Activated T-cell treated with anti-CD3 and anti-CD28 coated beads for 24 hours (primary cell): Measurements from ENCODE around the gene CCDC91.

ENCODE experiments used
- DNase-seq: peaks from one replicate; pipeline ENCODE4 v3.0.0-alpha.2; 2020; ENCODE audit warnings: low read depth

Gene CCDC91

DNA sequence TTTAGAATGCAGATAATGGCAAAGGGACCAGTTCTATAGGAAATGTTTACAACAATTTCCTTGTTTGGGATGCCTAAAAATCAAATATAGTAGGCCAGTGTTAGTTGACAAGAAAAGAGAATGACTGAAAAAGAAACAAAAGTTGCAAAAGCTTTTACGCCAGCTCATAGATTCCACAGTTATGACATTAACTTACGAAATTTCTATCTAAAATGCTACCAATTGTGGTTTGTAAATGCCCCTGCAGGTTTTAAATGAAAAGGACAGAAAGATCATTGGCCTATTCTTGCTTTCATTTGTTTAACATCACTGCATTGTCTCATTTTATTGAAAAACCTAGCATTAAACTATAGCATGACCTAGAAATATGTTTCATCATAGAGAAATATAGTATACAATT lies 345.8 kb downstream of the CCDC91 start:
- DNase-seq, result no peak

GRCh38 chr12:28537474-28537873 lies 347.2 kb downstream of the CCDC91 start:
- DNase-seq, result no peak

DNA sequence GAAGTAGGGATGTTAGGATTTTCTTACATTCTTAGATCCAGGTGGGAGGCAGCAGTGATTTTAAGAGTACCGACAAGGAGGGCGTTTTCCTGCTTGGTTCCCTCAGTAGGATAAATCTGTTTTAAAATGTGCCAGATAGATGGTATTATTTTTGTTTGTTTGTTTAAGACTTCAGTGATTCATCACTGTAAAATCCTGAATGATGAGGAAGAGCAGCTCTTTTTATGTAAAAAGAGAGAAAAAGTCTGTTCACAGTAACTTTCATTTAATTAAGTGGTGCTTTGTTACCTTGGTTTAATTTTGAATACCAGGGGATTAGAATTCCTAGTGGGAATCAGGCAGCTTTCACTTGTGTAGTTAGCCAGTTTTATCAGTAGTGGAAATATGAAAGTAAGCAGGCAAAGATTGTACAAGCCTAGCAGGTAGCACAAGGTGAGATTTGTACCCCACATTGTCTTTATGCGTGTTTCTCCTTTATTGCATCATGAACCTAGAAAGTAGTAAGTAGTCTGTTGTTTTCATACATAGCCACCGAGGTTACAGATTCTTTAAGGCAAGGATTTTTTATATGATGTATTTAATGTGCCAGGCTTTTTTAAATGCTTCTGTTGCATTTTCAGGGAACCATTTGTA lies 349.6 kb downstream of the CCDC91 start:
- DNase-seq, result no peak

DNA sequence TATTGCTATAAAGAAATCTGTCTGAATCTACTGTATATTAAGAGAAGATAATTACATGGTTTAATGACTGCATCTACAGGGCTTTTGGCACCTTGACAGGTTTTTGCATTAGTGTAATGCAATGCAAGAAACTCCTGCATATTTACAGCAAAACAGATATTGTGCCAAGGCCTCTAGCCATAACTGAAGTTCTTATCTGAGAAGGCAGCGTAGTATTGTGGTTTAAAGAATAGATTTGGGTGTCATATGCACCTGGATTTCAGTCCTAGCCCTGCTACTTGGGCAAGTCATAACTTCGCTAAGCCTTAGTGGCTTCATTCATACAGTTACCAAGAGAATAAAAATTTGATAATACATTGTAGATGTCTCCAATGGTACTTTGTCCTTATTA lies 350.1 kb downstream of the CCDC91 start:
- no peak for DNase-seq

DNA sequence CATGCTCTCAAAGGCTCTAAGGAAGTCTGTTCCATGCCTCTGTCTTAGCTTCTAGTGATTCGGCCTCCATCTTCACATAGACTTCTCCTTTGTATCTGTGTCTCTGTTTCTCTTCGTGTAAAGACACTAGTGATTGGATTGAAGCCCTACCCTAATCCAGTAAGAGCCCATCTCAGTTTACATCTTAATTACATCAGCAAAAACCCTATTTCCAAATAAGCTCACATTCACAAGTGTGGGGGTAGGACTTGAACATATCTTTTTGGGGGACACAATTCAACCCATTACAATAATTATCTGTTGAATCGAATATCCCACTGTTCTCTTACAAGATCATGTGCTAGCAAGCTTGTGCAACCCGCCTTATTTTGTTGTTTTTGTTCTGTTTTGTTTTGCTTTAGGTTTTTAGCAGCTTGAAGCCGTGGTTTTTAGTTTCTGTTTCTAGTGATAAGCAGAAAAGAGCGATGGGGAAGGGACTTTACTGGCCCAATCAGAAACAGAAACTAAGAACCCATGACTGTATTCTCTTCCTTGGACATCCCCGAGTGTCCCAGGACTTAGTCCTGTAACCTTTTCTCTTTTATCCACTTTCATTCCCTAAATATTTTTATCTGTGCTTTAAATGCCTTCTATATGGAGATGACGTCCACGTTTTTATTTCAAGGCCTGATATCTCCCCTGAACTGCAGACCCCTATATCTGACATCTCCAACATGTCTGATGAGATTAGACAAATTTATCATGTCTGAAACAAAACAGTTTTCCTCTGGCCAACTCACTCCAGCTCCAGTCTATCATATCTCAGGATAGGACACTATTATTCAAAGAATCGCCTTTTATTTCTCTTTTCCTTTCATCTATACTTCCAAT lies 353.0 kb downstream of the CCDC91 start:
- DNase-seq, result no peak

- no peak for DNase-seq
These were observed 360.8 kb downstream of the CCDC91 start for GRCh38 chr12:28550757-28551704.

DNA sequence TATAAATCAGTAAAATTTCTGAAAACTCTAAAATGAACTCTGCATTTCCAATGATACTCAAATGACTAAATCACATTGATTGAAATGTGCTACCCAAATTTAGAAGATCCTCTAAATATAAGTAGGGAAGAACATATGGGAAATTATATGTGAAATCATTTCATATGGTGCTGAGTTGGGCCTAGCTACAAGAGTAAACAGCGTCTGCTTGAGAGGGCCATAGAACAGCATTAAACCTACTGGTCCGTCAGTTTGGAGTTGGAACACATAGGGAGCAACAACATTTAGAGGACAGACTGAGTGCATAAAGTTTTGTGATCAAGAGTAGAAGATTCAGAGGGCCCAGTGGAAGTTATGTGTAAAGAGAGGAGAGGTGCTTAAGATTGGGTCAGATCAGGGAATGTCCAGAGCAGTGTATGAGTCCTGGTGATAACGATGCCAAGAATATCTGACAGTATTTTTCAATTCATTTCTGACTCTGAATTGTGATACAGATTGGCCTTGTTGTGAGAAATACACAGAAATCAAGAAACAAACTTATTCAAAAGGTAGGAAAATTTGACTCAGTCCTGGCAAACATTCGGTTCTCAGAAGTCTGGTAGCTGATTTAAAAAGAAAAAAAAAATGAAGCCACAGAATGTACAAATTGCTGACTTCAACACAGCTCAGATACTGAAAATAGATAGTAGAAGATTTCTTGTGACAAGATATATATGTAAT lies 362.2 kb downstream of the CCDC91 start:
- DNase-seq, result no peak

DNA sequence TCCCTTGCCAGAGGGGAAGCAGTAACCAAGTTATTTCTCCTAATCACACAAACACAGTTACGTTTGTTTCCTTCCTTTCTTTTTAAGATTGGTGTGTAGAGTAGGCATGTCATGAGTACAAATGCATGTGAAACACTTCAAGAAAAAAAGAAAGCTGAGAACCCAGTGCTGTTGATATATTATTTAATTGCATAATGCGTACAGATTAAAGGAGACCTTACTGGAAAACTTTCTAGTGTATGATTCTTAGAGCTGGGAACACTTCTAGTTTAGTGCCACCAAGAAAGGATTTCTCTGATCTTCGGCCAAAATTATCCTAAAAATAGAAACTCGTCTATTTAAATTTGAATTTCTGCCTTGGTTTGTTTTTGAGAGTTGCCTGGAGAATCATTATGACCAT lies 365.5 kb downstream of the CCDC91 start:
- DNase-seq, result no peak

DNA sequence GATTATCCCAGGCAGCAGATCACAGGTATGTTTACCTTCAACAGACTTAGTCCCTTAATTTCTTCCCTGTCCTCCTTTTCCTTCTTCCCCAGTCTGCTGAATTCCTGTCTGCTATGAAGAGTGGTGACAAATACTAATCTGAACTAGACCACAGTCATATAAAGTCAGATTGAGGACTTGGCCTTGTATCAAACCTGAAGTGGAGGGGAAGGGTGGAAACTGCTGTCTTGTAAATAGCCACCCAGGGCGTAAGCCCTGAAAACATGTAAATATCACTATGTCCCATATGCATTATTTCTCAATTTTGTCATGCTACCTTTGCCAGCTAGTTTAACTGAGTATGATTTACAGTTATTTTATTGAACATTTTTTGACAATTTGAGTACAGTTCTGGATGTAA lies 368.0 kb downstream of the CCDC91 start:
- DNase-seq, result no peak

DNA sequence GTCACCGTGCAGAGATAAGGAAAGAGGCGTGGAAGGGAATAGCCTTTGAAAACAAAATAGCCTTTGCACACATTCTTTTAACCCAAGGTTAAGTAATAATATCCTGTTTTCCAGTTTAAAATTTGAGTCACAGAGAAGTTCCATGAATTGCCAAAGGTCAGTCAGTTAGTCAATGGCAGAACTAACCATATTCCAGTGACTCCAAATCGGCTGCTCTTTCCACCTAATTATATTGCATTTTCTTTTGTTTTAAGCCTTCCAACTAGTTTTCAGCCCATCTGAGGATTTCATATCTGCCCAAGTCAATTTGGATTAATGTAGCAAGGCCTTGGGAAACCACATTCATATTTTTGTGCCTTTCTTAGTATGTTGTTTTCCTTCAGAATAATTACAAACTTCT lies 373.0 kb downstream of the CCDC91 start:
- DNase-seq, result no peak

DNA sequence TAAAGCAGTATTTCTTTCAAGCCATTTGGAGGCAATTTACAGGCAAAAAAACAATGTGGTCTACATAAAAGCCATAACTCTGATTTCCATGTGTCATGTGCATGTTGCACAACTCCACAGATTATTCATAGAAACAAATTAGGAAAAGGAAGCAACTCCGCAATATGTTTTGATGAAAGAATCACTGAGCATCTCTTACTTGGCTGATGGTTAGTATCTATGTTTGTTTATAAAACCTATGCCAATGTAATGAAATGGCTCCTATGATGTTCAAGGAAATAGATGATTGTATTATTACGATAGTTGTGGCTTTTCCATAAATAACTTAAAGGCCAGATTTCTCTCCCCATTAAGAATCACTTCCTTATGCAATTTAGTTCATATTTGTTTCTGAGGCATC lies 373.7 kb downstream of the CCDC91 start:
- DNase-seq, result no peak

GRCh38 chr12:28568118-28568517 lies 377.9 kb downstream of the CCDC91 start:
- DNase-seq, result no peak

GRCh38 chr12:28568704-28569103 lies 378.4 kb downstream of the CCDC91 start:
- DNase-seq, result no peak

DNA sequence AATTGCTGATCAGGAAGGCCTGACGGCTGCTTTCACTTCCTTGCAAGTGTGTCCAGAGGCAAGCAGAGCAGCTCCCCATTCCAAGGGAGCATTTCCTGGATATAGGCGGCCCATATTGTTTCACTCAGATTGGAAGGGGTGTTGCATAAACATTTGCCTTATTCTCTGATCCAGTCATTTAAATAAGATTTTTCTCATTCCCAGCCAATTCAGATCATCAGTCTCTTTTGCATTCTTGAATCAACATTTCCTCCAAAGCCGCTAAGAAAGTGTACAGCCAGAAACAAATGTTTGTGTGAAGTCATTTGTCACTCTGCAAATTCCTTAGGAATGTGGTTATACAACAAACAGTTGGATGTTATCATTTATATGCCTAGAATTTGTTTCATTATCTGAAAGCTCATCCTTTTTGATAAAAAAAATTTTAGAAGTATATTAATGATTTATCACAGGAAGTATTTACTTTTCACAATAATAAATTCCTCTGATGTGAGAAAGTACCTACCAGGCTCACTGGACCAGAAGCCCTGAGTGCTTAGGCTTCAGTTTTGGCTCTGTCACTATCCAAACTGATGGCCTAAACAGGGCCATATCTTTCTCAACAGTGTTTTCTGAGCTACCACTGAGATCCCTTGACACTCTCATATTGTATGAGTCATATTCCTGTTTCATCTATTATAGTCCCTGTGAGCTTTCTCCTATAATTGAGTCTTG lies 379.6 kb downstream of the CCDC91 start:
- DNase-seq, result no peak

DNA sequence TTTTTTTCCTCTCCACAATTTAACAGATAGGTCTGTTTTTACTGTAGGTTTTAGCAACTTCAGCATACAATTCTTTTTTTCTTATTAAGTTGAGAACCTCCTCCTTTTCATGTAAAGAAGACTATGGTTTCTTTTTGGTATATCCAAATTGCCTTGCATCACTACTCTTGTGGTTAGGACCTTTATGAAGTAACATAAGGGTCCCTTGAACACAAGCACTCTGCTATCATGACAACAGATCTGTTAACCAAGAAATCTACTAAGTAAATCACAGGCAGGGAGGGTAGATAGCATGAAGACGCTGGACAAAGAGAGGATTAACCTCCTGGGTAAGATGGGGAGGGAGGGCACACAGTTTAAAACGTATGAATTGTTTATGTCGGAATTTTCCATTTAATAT lies 380.6 kb downstream of the CCDC91 start:
- DNase-seq, result no peak

GRCh38 chr12:28574746-28575592 lies 384.7 kb downstream of the CCDC91 start:
- no peak for DNase-seq

DNA sequence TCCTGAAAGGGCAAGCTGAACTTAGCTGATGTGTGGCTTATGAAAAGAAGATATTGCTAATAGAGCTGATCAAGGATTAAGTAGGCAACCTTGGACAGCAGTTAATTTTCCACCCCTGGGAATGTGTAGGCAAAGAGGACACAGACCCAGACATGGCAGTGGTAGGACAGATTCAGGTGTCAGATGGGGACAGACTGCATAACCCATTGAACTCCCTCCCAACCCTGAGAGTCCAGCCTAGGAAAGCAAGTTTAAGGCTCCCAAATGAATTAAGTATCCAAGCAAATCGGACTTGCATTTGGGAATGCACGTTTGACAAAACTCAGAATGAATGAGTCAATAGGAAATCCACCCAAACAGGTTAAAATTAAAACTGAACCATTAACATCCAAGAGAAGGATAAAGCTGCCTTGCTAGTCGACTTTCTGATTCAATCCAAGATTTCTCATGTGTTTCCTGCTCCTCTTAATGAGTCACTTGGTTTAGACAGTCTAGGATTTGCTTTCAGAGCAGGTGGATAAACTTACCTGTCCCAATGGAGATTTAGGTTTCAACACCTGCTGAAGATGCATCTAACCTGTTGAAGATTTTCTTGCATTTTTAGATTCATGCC lies 385.4 kb downstream of the CCDC91 start:
- no peak for DNase-seq

DNA sequence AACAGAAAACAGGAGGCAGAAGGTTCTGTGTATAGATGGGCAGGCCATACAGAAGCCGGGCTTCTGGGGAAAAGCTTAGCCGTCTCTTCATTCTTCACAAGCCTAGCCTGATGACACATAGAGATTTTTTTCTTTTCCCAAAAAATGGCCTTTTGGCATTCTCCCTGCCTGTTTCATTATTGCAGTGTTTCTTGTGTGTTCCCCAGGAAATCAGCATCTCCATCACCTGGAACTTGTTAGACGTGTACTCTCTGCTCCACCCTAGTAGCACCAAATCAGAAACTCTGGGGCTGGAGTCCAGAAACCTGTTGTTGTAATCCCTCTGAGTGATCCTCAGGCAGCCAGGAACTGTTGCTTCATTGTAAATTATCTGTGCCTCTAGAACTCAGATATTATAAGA lies 388.1 kb downstream of the CCDC91 start:
- no peak for DNase-seq

- DNase-seq, result no peak
These were observed 388.6 kb downstream of the CCDC91 start for GRCh38 chr12:28578833-28579252.
